GM12891 (cell line): Measurements from ENCODE around the gene PHF8.

Experiments
- PAX5 ChIP-seq: IDR thresholded peaks from 2 replicates; pipeline ENCODE4 v1.6.1; 2011; ENCODE audit warnings: low read length, moderate library complexity, mild to moderate bottlenecking; ENCODE audit not compliant: insufficient read depth, severe bottlenecking
- POLR2A ChIP-seq: IDR thresholded peaks from 2 replicates; pipeline ENCODE4 v1.6.1; 2011; ENCODE audit warnings: low read depth, low read length, control low read depth

DNA sequence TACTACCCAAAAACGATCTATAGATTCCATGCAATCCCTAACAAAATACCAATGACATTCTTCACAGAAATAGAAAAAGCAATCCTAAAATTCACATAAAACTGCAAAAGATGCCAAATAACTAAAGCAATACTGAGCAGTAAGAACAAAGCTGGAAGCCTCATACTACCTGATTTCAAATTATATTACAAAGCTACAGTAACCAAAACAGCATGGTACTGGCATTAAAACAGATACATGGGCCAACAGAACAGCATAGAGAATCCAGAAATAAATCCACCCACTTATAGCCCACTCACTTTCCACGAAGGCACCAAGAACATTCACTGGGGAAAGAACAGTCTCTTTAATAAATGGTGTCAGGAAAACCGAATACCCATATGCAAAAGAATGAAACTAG lies 74.7 kb downstream of the PHF8 start:
- no peak for TF ChIP-seq POLR2A
- TF ChIP-seq PAX5, result no peak
